Activated CD8-positive, alpha-beta T cell treated with anti-CD3 and anti-CD28 coated beads for 36 hours (primary cell): ENCODE results near the gene FAT1. TPM values are rescaled to one million over a fixed set of nuclear protein-coding genes. Genes with fewer than 3 reads are reported as not detected.

Experiments
- ATAC-seq: fragments of 200-7000 bp; cut with Tn5 transposase; one replicate; pipeline ENCODE4 v1.10.0; 2021; ENCODE audit warnings: mild to moderate bottlenecking, moderate library complexity
- CTCF ChIA-PET: fragments of 350-600 bp; sonication (Branson Sonifier 250); formaldehyde crosslinking; loops from one replicate; lab custom pipeline; 2021; ENCODE audit warnings: antibody characterized with exemption; lab: Charles Lee
- POLR2A ChIA-PET: fragments of 350-600 bp; sonication (Branson Sonifier 250); formaldehyde crosslinking; loops from one replicate; lab custom pipeline; 2021; ENCODE audit warnings: antibody characterized with exemption; lab: Charles Lee
- DNase-seq: peaks from one replicate; pipeline ENCODE4 v3.0.0-alpha.2; 2020
- H3K27ac Mint-ChIP-seq: one replicate; pipeline ENCODE4 v1.8.0; 2021; ENCODE audit warnings: mild to moderate bottlenecking, mixed read lengths
- H3K27me3 Mint-ChIP-seq: one replicate; pipeline ENCODE4 v1.8.0; 2021; ENCODE audit warnings: mixed read lengths
- H3K36me3 Mint-ChIP-seq: one replicate; pipeline ENCODE4 v1.8.0; 2021; ENCODE audit warnings: low read depth, mixed read lengths
- H3K4me1 Mint-ChIP-seq: one replicate; pipeline ENCODE4 v1.8.0; 2021; ENCODE audit warnings: low read depth, mixed read lengths
- H3K4me3 Mint-ChIP-seq: one replicate; pipeline ENCODE4 v1.8.0; 2021; ENCODE audit warnings: mild to moderate bottlenecking, moderate library complexity, mixed read lengths
- H3K9me3 Mint-ChIP-seq: one replicate; pipeline ENCODE4 v1.8.0; 2021; ENCODE audit warnings: mixed read lengths
- CTCF ChIP-seq: fragments of 200-600 bp; IDR thresholded peaks from one replicate; pipeline ENCODE4 v1.8.0; 2022; ENCODE audit warnings: antibody characterized with exemption, mild to moderate bottlenecking
- intact Hi-C: fragments of 100-400 bp; cut with micrococcal nuclease; formaldehyde crosslinking; loops from one replicate; pipeline ENCODE4 v1.10.0; 2022
- total RNA-seq, 2 experiments: library from RNA; stranded (reverse); gene quantifications; one replicate each; pipeline ENCODE4 v1.2.3, GENCODE V29; 2021

Gene FAT1
- total RNA-seq, 2 experiments from 2014 or later, result not detected

DNA sequence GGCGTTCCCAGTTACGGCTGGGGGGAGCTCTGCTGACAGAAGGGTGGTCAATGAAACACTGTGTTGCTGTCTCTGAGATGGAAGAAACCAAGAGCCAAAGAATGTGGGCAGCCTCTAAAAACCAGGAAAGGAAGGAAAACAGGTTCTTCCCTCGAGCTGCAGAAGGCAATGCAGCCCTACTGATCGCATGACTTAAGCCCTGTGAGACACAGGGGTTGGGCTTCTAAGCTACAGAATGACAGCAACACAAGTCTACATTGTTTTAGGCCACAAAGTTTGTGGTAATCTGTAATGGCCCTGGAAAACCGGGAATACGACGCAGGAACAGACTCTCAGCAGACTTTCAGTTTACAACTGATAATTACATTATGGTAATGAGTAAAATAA, 130.1 kb downstream of the FAT1 start:
- Mint-ChIP-seq H3K4me1 (no peaks in the 10 kb centered on the region), H3K9me3 (no peaks in the 10 kb centered on the region), H3K27ac (no peak overlapping the region), H3K27me3 (no peaks in the 10 kb centered on the region), H3K36me3 (no peaks in the 10 kb centered on the region), H3K4me3 (no peak overlapping the region)
- ChIA-PET CTCF (no interaction called here), POLR2A (no interaction called here)
- intact Hi-C loops, result no loop called here
- no peak for DNase-seq
- TF ChIP-seq CTCF, result no peak
- ATAC-seq, result no peak

- ChIA-PET POLR2A (interaction anchor here (0.6 kb wide), 1 partner anchor 255 kb away, joined by 4 read pairs; no protein-coding TSS in a partner anchor), CTCF (no interaction called here)
- Mint-ChIP-seq H3K4me1 (no peaks in the 10 kb centered on the region), H3K27ac (no peak overlapping the region), H3K27me3 (no peaks in the 10 kb centered on the region), H3K4me3 (no peak overlapping the region), H3K9me3 (no peaks in the 10 kb centered on the region), H3K36me3 (no peaks in the 10 kb centered on the region)
- TF ChIP-seq CTCF, result no peak
- ATAC-seq, result no peak
- intact Hi-C loops, result no loop called here
- no peak for DNase-seq
These were observed 130.6 kb downstream of the FAT1 start for GRCh38 chr4:186592966-186593586.

DNA sequence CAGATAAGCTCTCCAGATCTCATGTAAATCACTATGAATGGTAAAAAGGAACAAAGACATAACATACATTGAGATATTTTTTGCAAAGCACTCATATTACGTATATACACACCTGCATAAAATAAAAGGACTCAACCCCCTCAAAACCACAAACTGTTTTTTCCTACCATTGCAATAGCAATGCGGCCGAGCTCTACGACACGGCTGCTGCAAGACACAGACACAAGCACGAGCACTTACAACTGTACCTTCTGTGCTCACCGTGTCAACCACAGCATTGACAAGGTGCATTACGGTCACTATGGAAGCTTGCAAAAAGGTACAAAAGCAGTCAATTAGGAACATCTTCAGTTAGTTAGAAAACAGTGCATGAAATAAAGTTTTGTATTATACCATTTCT, 131.2 kb downstream of the FAT1 start:
- Mint-ChIP-seq H3K36me3 (no peaks in the 10 kb centered on the region), H3K9me3 (no peaks in the 10 kb centered on the region), H3K4me1 (no peaks in the 10 kb centered on the region), H3K27me3 (no peaks in the 10 kb centered on the region), H3K27ac (no peak overlapping the region), H3K4me3 (no peak overlapping the region)
- intact Hi-C loops, result no loop called here
- no peak for DNase-seq
- ATAC-seq, result no peak
- POLR2A ChIA-PET, result interaction anchor here (0.6 kb wide), 1 partner anchor 255 kb away, joined by 4 read pairs; no protein-coding TSS in a partner anchor
- CTCF ChIA-PET, result no interaction called here
- TF ChIP-seq CTCF, result no peak

DNA sequence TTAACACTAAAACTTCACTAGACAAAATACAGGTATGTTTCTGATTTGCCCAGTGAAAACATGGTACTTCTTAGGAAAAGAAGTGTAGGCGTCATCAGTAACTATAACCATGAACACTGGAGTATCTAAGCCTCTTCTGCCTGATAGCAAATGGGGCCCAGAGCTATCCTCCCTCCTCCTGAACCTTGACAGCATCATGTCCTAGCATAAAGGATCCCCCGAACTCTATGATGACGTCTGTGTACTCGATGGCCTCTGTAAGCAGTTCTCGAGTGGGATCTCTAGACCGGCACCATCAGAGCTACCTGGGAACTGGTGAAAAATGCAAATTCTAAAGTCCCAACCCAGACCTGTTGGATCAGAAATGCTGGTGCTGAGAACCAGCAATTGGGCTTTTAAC, 132.0 kb downstream of the FAT1 start:
- Mint-ChIP-seq H3K36me3 (no peaks in the 10 kb centered on the region), H3K27ac (no peak overlapping the region), H3K9me3 (no peaks in the 10 kb centered on the region), H3K27me3 (no peaks in the 10 kb centered on the region), H3K4me3 (no peak overlapping the region), H3K4me1 (no peaks in the 10 kb centered on the region)
- POLR2A ChIA-PET, result interaction anchor here (0.6 kb wide), 1 partner anchor 94 kb away, joined by 3 read pairs; no protein-coding TSS in a partner anchor
- CTCF ChIA-PET, result no interaction called here
- intact Hi-C loops, result no loop called here
- DNase-seq (no peak), ATAC-seq (no peak)
- TF ChIP-seq CTCF, result no peak

DNA sequence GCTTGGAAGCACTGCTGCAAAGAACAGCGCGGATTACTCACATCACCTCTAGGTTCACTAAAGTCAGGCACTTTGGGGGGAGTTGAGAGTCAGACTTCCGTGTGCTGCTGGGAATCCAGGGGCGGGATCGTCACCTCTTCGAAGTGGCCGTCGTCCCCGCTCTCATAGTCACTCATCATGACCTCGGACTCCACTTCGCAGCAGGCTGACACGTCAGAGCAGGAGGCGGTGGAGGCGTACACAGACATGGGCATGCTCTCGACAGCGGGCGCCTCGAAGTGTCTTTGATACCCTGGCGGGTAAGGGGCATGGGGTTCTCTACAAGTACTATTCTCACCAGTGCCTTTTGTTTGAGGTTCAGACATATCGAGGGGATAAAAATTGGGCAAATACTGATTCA, 135.2 kb downstream of the FAT1 start:
- TF ChIP-seq CTCF, result no peak
- Mint-ChIP-seq H3K27me3 (no peaks in the 10 kb centered on the region), H3K9me3 (no peaks in the 10 kb centered on the region), H3K36me3 (no peaks in the 10 kb centered on the region), H3K4me1 (no peaks in the 10 kb centered on the region), H3K27ac (no peak overlapping the region), H3K4me3 (no peak overlapping the region)
- ATAC-seq, result no peak
- intact Hi-C loops, result no loop called here
- ChIA-PET POLR2A (interaction anchor here (0.6 kb wide), 1 partner anchor 299 kb away, joined by 3 read pairs; no protein-coding TSS in a partner anchor), CTCF (interaction anchor here (1.0 to 5.3 kb wide), 3 partner anchors 9 to 291 kb away, joined by 4 to 38 read pairs (median 5); no protein-coding TSS in a partner anchor)
- no peak for DNase-seq
